Endometrial microvascular endothelial cells (primary cell): ENCODE measurements around the gene FGD4. TPM values are rescaled to one million over a fixed set of nuclear protein-coding genes. Genes with fewer than 3 reads are reported as not detected.

ENCODE experiments used
- in situ Hi-C: cut with HindIII; loops from 2 replicates; pipeline ENCODE4 v1.10.0; 2017; ENCODE audit warnings: low sequenced_read_pairs, low pct_unique_long_range_greater_than_20kb; ENCODE audit errors: inconsistent ontology term
- total RNA-seq: library from RNA; depleted of rRNA; stranded (reverse); fragments of >200 nt; gene quantifications from one replicate; pipeline ENCODE4 v1.2.3, GENCODE V29; 2015; ENCODE audit errors: inconsistent ontology term

The FGD4 gene
- total RNA-seq, 1 donor from 2014 or later: 24.6 TPM

DNA sequence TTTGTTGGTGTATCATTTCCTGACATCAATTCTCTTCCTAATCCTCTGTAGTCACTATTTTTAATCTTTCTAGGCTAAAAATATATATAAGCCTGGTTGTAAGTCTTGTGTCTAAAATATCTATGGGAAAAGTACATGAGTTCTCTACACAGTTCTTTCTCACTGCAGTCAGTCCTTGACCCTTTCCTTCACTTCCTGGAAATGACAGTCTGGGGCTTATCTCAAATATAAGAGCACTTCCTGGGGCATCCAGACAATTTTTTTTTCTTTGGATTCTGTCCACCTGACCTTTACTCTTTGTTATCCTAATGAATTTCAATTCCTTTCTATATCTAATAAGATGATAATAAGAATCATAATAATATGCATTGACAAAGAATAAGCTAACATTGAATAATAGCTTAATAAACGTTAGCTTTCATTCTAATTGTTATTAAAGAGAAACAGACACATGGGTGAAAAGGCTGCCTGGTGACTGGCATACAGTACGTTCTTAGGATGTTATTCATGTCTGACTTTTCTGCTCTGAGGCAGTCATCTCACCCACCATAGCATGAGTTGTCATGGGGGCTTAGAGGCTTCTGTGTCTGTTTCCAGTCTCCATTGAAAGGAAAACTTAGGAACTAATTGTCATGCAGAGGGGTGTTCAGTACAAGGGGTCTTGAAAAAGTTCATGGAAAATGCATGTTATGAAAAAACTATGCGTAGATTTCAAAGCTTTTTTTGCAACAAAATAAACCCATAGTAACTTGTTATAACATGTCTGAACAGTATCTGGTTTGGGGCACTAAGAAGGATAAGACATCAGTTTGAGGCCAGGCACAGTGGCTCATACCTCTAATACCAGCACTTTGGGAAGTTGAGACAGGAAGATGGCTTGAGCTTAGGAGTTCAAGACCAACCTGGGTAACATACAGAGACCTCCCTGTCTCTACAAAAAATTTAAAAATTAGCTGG is 213.6 kb downstream of the FGD4 start:
- in situ Hi-C loops: no loop called here

DNA sequence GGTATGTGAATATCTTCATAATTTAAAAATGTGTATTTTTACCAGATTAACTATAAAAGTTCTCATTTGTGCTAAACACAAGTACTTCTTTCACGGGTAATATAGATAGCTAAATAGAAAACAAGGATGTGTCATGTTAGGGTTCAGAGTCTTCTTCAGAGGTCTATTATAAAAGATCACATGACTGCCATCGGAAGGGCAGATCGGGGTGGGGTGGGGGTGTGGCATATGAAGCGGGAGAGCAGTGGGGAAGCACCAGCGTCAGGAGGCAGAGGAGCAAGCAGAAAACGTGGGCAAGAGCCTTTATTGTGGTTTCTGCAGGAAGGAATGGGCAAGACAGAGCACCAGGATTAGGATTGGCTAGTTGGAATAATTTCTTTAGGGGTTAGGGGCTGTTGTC is 216.1 kb downstream of the FGD4 start:
- in situ Hi-C loops: no loop called here

DNA sequence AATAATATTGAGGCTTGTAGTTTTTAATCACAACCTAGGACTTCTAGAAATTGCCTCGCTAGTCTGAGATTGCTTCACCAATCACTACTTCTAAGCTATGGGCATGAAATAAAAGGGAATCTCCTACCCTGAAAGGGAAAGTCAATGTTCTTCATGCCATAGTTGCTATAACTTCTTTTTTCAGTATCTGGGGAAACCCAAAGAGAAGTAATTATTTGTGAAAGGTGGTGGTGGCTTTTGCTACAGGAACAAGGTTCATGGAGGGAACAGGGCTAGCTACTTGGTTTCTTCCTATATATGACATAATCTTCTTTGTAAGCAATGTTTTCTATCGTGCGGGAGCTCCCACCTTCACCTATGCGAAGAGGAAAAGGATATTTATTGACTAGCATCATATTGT is 218.2 kb downstream of the FGD4 start:
- in situ Hi-C loops: no loop called here

DNA sequence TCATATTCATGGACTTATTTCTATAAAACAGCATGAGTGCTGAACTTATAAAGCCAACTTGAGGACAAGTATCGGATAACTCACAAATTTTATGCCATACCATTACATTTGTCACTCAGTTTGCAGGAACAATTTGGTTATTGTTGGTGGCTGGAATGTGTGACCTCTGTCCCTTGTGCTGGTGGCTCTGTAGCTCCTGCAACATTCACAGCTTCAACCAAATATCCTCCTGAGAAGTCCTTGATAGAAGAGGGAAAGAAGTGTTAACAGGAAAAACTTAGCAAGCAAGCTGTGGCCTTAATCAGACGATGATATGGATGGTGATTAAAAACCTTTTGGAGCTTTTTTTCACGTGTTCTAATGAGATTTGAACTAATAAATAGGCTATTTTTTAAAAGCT is 218.8 kb downstream of the FGD4 start:
- in situ Hi-C loops: no loop called here

DNA sequence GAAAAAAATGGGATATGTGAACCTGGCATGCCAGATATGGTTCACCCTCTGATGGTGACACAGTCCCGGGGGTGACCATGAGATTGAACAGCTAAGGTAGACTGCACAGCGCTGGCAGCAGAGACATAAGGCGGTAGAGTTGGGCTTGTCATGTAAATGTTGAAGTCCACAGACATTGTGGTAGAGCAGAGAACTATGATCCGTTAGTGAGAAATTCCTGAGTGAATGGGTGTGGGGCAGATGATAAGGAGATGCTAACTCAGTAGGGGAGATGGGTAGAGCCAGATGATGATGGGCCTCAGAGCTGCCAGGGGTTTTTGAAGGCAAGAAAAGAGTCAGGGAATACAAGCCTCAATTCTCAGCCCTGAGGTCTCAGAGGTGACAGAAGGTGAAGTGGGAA is 228.6 kb downstream of the FGD4 start:
- in situ Hi-C loops: no loop called here

DNA sequence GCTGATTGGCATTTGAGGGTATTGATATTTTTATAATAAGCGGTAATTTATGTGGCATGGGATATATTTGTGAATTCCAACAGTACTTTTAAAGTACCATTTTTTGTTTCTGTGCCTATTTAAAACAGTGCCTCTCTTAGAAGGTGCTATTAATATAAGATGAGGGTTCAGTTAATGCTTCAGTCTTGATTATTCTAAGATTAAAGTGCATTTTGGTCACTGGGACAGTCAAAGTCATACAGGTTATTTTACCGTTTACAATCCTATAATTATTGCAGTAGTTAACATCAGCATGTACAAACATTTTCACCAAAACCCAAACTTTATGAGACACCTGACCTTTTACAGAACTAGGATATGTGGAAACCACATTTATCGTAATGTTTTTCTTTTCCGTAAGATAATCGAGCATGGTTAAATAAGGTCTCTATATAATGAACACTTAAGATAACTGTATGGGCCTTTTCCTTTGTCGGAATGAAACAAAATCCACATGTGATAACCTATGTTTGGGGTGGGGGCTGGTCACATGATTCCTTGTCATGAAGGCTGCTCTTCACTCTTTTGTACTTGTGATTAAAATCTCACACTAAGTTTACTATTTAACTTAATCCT is 242.0 kb downstream of the FGD4 start:
- in situ Hi-C loops: no loop called here

DNA sequence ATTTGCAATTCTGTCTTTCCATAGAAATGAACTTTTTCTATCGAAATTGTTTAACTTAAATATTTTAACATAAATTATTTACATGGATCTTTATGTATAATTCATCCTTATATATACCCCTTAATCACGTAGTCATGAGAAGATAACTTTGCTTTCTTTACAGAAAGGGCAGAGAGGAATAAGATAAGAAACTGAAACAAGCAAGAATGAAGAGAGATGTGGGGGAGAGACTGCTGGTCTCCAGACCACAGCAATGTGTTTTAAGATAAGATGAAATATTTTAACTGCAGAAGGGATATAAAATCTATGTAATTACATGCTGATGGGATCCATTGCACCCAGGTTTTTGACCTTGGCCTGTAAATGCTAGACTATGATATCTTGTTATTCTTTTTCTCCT is 245.1 kb downstream of the FGD4 start:
- in situ Hi-C loops: no loop called here

DNA sequence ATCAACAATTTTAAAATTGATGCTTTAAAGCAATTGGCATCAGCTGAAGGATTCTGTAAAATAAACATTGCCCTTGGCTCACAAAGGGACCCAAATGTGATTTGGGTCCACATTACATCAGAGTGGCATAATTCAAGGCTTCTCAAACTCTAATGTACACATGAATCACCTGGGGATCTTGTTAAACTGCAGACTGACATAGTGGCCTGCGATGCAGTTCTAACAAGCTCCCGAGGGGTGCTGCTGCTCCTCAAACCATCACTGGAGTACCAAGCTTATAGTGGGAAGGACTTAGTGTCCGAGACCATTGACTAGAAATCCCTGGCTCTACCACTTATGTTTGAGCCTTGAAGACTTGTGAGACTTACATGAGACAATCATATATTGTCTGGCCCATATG is 247.9 kb downstream of the FGD4 start:
- in situ Hi-C loops: no loop called here

DNA sequence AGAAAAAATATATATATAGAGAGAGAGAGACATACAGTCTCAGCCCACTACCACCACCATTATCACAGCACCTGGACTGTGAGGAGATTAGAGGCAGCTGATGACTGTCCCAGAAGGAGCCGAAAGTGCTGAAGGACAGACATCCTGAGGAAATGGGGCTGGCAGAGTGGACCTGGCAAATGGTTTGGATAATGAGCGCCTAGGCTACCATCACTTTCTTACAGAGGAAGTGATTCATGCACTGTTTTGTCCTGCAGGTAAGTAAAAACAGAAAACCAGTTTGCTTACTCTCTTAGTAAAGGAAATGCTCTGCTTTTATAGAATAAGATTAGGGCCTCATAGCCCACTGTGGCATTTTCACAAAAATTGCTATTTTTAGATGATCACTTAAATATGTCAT is 251.2 kb downstream of the FGD4 start:
- in situ Hi-C loops: loop anchor here (25.0 kb wide), 1 partner anchor 263 kb away; the partner anchor contains the start of gene FGD4

DNA sequence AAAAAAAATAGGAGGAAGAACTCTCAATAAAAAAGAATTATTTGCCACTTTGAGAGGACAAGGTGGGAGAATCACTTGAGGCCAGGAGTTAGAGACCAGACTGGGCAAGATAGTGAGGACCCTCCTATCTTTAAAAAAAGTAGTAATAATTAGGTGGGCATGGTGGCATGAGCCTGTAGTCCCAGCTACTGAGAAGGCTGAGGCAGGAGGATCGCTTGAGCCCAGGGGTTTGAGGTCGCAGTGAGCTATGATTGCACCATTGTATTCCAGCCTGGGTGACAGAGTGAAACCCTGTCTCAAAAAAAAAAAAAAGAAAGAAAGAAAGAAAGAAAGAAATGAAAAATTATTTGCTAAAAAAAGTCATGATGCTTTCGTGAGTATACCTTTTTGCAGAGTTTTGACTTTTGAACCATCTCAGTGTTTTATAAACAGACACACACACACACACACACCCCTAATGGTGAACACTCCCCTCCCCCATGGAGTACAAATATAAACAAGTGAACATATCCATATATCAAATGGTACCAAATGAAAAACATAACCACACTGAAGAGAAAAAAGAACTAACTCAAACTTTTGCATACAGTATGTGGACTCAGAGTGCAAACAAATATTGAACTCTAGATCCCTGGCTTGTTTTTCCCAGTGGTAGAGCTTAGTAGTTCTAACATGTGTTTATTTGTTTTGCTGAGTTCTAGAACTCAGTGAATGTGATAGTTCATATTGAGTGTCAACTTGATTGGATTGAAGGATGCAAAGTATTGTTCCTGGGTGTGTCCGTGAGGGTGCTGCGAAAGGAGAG is 252.0 kb downstream of the FGD4 start:
- in situ Hi-C loops: loop anchor here (25.0 kb wide), 1 partner anchor 264 kb away; the partner anchor contains the start of gene FGD4

DNA sequence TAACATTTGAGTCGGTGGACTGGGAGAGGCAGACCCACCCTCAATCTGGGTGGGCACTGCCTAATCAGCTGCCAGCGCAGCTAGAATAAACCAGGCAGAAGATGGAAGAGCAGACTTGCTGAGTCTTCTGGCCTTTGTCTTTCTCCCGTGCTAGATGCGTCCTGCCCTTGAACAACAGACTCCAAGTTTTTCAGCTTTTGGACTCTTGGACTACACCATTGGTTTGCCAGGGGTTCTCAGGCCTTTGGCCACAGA is 252.5 kb downstream of the FGD4 start:
- in situ Hi-C loops: loop anchor here (25.0 kb wide), 1 partner anchor 265 kb away; the partner anchor contains the start of gene FGD4

DNA sequence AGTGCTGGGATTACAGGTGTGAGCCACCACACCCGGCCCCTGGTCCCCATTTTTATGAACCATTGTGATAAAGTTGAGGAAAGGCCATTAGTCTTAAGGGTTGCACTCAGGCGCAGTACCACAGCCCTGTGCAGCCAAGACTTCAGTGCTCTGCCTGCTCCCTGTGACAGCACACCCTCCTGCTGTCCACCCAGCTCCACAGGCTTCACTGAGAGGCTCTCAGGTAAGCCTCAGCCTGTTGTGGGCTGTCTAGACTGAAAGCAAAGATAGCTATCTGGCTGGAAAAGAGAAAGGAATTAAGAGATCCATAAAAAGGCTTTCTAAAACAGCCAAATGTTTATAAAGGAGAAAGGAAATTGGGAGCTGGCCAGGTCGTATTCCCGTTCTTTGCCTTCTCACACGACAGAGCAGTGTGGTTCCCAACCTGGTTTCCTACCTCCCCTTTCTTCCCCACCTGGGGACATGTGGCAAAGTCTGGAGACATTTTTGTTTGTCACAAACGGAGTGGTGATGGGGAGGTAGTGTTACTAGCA is 260.6 kb downstream of the FGD4 start:
- in situ Hi-C loops: loop anchor here (25.0 kb wide), 1 partner anchor 273 kb away; the partner anchor contains the start of gene FGD4

DNA sequence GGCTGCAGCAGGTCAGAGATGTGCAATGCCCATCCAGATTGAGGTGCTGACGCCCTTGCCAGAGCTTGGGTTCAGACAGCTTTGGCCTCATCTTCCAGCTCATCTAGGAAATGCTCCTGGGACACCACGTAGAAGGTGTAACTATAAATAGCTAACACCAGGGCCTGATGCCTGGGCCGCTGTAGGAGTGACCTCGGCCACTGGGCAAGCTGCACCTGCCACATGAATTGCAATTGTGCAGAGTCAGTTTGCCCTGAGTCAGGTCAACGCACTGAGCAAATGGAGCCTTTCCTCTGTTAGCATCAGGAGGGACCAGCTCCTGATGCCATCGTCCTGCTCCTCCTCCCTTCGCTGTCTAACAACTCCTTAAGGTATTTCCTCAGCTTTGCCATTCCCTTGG is 262.3 kb downstream of the FGD4 start:
- in situ Hi-C loops: loop anchor here (25.0 kb wide), 1 partner anchor 274 kb away; the partner anchor contains the start of gene FGD4

DNA sequence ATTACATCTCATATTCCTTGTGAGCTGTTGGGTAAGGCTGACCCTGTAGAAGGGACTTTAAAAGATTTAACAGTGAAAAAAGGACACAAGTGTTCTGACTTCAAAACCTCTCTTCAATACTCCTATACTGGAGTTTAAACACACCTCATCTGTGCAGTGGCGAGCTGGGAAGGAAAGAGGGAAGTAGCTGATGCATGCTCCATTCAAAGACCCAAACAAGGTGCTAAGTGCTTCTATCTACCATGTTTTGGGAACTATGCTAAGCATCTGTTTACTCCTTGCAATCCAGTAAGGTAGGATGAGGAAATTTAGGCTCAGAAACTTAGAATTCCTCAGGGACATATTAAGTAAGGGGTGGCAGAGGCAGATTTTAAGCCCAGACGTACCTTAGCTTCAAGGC is 263.3 kb downstream of the FGD4 start:
- in situ Hi-C loops: loop anchor here (25.0 kb wide), 1 partner anchor 275 kb away; the partner anchor contains the start of gene FGD4

DNA sequence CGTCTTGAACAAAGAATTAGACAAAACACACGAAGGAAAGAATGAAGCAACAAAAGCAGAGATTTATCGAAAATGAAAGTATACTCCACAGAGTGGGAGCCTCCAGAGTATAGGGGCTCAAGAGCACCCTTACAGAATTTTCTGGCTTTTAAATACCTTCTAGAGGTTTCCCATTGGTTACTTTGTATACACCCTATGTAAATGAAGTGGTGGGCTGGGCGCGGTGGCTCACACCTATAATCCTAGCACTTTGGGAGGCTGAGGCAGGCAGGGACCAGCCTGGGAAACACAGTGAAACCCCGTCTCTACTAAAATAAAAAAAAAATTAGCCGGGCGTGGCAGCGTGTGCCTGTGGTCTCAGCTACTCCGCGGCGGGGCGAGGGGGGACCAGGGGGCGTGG is 266.7 kb downstream of the FGD4 start:
- in situ Hi-C loops: loop anchor here (25.0 kb wide), 1 partner anchor 279 kb away; the partner anchor contains the start of gene FGD4

DNA sequence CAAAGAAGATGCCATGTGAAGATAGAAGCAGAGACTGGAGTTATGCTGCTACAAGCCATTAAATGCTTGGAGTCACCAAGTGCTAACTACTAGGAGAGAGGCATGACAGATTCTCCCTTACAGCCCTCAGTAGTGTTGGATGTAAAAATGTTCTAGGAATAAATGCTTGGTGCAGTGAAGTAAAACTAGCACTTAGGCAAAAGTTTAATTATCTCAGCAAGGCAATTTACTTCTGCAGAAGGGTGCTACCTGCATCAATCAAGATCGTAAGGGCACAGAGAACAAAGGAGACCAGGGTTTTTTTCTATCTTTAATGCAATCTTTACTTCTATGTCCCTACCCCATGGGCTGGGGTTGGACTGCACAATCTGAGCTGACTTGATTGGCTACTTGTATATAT is 270.2 kb downstream of the FGD4 start:
- in situ Hi-C loops: loop anchor here (25.0 kb wide), 1 partner anchor 282 kb away; the partner anchor contains the start of gene FGD4

DNA sequence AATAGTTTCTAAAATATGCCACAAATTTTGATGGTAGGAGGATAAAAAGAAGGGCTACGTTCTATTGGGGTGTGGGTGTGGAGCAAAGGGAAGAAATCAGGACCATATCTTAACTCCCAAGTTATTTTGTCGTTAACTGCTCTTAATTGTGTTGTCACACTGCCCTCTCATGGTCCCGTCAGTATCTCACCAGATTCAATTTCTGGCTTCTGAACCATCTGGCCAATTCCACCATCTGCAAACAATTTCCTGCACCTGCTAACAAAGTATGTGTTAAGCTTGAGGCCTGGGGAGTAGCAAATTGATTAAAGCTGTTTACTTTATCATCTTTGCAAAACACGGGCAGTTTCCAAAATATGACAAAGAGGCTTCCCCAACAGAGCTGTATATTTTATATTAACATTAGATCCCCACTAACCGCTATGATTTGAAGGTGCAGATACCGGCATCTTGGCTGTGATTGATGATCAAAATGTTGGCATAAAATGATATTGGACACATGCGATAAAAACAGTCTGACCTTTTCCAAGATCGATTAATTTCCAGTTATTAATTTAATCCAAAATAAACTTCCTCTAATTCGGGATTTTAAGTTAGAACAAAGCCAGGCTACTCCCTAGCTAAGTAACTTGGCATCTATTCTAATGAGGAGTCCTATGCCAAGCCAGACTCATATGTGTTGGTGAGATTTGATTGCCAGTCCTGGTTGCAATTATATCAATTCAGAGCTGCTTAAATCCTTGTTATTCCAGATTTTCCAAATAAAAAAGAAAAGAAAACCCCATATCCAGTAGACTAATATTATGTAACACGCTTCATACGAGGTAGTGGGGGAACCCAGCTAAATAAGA is 272.8 kb downstream of the FGD4 start:
- in situ Hi-C loops: loop anchor here (25.0 kb wide), 1 partner anchor 285 kb away; the partner anchor contains the start of gene FGD4
